ENCODE measurements around the gene PXDC1. TPM values are rescaled to one million over a fixed set of nuclear protein-coding genes. Genes with fewer than 3 reads are reported as not detected.

The PXDC1 gene
- total RNA-seq, 1 experiment from 2014 or later: 8.1 TPM

DNA sequence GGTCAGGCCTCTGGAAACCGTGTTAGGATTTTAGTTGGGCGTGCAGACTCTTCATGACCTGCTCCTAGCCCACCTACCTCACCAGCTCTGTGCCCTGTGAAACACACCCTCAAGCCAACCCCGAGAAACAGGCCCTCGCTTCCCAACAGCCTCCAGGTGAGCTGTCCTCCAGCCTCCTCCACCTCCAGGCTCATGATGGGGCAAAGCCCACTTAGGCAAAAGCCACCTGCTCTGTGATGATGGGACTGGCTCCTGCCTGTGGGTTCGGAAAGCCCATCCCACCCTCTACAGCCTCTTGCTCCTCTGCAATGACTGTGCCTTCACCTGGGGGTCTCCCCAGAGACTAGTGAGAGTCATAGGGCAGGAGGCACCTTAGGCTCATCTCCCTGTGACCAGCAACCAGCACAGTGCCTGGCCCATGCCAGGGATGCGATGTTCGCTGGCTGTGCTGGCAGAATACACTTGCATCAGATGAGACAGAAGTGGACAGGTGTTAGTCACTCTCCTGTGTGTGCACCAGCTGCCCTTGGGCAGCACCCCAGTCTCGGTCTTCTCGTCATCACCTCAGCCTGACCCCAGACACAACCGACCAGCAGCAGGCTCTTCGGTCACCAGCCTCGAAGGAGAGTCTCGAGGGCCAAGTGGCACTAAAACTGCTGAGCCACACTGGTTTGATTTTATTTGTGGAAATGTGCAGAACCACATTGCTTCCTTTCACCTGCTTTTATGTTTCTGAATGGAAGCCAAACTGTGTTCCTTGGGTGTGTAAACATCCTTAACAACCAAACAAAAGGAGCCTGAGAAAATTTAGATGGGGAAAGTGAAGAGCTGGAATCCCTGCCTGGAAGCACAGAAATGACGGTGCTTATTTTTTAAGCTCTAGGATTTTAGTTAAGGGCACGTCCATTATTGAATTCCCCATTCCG is 10.7 kb downstream of the PXDC1 start:
- H3K4me3 ChIP-seq: no peak overlapping the region
- no peaks in the 10 kb centered on the region for H3K36me3 ChIP-seq
- peak in 1 of 2 experiments; percentile 21 for DNase-seq
- peaks cover 6% of the 10 kb centered on the region; the same call in 1 of the 2 replicates for H3K4me1 ChIP-seq
- H3K27me3 ChIP-seq: no peaks in the 10 kb centered on the region
- no peaks in the 10 kb centered on the region for H3K9me3 ChIP-seq (replicated peaks)
- no peak overlapping the region for H3K27ac ChIP-seq

DNA sequence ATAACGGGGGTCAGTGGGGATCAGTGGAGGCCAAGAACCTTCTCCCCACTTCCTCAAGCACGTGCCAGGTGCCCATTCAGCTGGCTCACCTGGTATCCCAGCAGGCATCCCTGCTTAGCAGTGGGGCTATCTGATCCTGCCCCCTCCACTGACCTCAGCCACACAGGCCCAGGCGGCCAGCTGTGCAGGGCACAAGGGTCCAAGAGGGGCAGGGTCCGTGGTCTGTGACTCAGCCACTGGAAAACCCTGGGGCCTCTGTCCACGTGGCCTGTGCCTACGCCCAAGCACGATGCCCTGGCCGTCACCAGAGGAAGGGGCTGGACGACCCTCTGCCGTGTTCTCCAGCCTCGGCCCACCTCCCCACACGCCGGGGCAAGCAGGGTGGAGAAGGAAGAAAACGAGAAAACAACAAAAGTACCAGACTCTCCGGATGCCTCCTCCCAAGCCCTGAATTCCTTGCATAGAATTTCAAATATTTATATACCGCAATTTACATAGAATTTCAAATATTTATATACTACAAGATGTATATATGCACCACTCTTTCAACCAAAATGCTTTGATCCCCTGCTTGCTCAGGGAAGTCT is 12.1 kb downstream of the PXDC1 start:
- no peak overlapping the region for H3K4me3 ChIP-seq

DNA sequence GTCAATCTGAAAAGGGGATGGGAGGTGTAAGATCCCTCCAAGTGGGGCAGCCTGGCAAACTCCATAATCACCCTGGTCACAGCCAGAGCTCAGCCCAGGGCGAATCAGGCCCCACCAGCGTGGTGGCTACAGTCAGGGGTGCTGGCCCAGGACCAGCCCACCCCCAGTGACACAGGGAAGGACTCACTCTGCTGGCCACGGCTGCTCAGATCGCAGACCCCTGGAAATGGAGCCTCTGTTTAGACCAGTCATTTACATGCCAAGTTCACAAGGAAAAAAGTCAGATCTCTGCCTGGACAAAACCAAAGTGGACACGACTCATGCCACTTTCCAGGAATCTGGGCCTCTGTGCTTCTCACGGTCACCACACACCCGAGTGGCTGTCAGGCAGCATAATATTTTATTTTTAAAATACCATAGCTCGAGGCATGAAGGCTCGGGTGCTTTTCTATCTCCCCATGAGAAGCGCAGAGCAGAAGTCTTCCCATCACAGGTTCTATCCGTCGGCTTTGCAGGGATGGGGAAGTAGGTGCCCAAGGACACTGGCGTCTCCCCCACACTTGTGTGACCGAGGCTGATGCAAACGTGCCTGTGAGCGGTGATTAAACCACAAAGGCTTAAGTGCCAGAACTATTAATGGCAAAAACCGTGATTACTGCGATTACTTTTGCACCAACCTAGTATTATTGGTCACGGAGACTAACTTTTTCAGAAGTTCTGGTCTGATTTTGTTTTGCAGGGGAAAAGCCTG is 13.0 kb downstream of the PXDC1 start:
- no peak overlapping the region for H3K27ac ChIP-seq
- peaks cover 6% of the 10 kb centered on the region; the same call in 1 of the 2 replicates for H3K4me1 ChIP-seq
- H3K36me3 ChIP-seq: peaks cover 6% of the 10 kb centered on the region
- no peak overlapping the region for H3K4me3 ChIP-seq
- DNase-seq: no peak
- no peaks in the 10 kb centered on the region for H3K9me3 ChIP-seq (replicated peaks)
- no peaks in the 10 kb centered on the region for H3K27me3 ChIP-seq

More for the DNA sequence above, 12.1 kb downstream of the PXDC1 start:
- Histone ChIP-seq H3K27ac (no peak overlapping the region), H3K27me3 (no peaks in the 10 kb centered on the region), H3K9me3 (replicated peaks) (no peaks in the 10 kb centered on the region), H3K36me3 (peaks cover 6% of the 10 kb centered on the region), H3K4me1 (peaks cover 6% of the 10 kb centered on the region; the same call in 1 of the 2 replicates)
- no peak for DNase-seq

DNA sequence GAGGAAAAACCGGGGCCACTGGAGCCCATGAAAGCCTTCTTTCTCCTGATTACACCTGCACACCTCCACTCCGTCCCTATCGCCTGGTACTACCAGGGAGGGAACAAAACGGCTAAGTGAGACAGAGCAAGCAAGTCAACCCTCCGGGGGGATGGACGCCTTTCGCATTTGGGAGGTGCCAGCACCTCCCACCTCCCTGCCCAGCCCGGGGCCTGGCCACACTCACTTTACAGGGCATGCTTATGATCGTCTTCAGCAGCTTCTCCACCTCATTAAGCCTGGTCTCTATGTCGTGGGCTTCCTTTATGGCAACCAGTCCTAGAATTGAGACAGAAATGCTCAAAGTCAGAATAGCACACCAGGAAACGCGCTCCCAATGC is 13.7 kb downstream of the PXDC1 start:
- no peaks in the 10 kb centered on the region for H3K27me3 ChIP-seq
- peaks cover 6% of the 10 kb centered on the region for H3K36me3 ChIP-seq
- no peaks in the 10 kb centered on the region for H3K9me3 ChIP-seq (replicated peaks)
- no peak for DNase-seq
- H3K4me1 ChIP-seq: peaks cover 6% of the 10 kb centered on the region; the same call in 1 of the 2 replicates
- H3K27ac ChIP-seq: no peak overlapping the region
- H3K4me3 ChIP-seq: no peak overlapping the region

DNA sequence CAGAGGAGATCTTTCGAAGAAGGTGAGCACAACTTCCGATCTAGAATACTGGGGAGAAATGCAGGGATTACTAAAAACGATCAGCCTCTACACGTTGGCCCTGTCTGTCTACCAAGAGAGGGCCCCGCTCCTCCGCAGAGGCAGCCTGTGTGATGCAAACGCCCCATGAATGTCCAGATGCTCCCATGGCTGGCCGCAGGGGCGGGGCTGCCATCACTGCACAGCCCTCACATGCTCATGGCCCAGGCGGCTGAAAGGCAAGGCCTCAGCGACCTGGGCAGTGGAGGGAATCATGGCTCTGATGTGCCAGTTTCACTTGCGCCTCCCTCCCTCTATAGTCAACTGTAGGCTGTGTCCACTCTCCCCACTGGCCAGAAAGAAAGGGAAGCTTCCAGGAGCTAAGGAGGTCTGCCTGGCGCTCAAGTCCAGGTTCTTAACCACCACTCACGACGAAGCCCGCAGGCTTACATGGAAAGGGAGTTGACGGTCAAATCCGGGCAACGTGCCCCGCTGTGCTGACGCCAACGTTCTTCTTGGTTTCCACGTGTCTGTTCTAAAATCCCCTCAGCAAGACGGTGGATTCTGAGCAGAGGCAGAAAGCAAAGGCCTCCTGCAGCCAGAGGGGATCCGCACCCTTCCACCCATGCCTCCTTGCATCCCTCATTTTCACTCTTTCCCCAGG is 14.2 kb downstream of the PXDC1 start:
- Histone ChIP-seq H3K27me3 (no peaks in the 10 kb centered on the region), H3K4me3 (no peak overlapping the region), H3K27ac (no peak overlapping the region), H3K9me3 (replicated peaks) (no peaks in the 10 kb centered on the region), H3K36me3 (peaks cover 6% of the 10 kb centered on the region), H3K4me1 (peaks cover 6% of the 10 kb centered on the region; the same call in 1 of the 2 replicates)
- DNase-seq: no peak

DNA sequence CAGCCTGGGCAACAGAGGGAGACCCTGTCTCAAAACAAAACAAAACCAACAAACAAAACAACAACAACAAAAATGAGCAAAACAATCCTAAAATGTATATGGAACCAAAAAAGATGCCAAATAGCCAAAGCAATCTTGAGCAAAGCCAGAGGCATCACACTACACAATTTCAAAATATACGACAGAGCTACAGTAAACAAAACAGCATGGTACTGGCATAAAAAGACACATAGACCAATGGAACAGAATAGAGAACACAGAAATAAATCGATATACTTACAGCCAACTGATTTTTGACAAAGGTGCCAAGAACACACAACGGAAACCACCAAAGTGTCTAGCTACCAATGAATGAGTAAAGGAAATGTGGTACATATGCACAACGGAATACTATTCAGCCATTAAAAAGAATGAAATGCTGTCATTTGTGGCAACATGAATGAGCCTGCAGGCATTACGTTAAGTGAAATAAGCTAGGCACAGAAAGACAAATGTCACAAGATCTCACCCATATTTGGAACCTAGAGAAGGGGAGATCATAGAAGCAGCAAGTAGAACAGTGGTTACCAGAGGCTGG is 16.4 kb downstream of the PXDC1 start:
- Histone ChIP-seq H3K36me3 (peaks cover 6% of the 10 kb centered on the region), H3K4me1 (no peaks in the 10 kb centered on the region), H3K4me3 (no peak overlapping the region), H3K9me3 (replicated peaks) (no peaks in the 10 kb centered on the region), H3K27ac (no peak overlapping the region), H3K27me3 (no peaks in the 10 kb centered on the region)
- DNase-seq: no peak

DNA sequence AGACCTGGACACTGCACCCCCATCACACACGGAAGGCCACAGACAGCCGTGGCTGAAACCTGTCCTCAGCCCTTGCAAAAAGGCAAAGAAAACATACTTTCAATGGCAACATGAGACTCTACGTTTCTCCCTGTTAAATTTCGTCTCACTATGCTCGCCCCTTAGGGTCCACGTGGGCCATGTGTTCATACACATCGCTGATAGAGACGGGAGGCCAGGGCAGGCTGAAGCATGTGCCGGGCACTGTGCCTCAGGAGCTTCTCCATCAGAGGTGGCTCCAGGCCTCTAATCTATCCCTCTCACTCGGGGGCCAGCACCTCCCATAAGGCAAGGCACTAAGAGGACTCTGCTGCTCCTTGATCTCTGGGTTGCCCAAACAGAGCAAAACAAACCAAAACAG is 17.5 kb downstream of the PXDC1 start:
- Histone ChIP-seq H3K4me3 (no peak overlapping the region), H3K9me3 (replicated peaks) (no peaks in the 10 kb centered on the region), H3K27ac (no peak overlapping the region), H3K36me3 (peaks cover 6% of the 10 kb centered on the region), H3K27me3 (no peaks in the 10 kb centered on the region), H3K4me1 (no peaks in the 10 kb centered on the region)
- DNase-seq: no peak

DNA sequence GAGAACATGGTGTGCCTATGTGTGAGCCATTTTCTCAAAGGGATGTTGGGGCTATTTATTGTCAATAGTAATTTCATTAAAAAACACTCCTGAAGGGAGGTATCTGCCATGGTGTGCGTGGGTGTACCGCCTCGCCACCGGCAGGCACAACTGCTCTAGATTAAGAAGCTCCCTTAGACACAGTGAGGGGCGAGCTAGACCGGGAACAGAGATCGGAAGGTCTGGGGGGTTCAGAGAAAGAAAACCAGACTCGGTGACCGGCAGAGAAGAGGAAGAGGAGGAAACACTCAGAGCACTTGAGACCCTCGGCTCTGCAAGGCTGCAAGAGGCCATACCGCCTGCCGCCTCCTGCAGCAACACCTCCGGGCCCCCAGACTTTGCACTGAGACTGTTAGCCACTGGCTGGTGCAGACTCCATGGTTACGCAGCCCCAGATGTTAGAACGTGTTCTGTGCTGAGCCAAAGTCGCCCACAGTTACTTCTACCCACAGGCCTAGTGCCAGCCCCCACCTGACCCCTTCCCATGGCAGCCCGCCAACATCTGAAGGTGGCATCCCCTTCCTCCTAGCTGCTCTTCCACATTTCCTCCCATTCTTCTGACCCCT is 18.1 kb downstream of the PXDC1 start:
- no peaks in the 10 kb centered on the region for H3K27me3 ChIP-seq
- H3K27ac ChIP-seq: no peak overlapping the region
- no peak overlapping the region for H3K4me3 ChIP-seq
- H3K36me3 ChIP-seq: peaks cover 6% of the 10 kb centered on the region
- H3K9me3 ChIP-seq (replicated peaks): no peaks in the 10 kb centered on the region
- no peaks in the 10 kb centered on the region for H3K4me1 ChIP-seq
- DNase-seq: no peak

DNA sequence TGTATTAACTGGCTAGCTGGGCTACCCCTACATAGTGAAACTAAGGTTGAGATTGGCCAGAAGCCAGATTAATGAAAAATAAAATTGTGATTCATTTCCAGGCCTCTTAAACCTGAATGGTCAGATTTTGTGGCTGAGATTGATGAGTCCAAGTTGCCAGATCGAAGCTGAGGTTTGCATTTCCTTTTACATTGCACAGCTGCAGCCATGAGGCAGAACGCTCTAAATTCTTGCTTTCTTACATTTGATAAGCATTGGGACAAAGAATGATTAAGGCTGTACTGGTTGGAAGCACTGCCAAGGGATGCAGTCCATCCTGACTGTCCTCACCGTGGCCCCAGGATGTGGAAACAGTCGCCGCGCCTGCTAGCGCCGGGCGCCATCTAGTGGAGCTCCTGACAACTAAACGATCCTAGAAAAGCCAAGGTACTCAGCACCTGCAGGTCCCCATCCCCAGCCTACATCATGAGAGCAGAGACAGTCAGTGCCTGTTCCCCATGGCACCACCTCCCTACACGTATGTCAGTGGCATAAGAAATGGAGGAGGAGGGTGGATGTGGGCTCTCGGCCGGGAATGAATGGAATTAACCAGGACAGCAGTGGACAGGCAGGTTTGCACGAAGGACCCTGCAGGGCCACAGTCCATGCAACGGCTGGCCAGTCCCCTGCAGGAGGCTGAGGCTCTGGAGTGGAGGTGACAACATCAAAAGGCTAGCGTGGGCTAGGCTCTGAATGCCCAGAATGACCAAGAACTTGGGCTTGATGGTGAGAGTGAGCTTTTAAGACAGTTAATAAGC is 19.0 kb downstream of the PXDC1 start:
- H3K4me3 ChIP-seq: no peak overlapping the region
- no peaks in the 10 kb centered on the region for H3K9me3 ChIP-seq (replicated peaks)
- no peak overlapping the region for H3K27ac ChIP-seq
- peaks cover 6% of the 10 kb centered on the region for H3K36me3 ChIP-seq
- H3K27me3 ChIP-seq: no peaks in the 10 kb centered on the region
- peak; percentile 36 to 74 for DNase-seq
- no peaks in the 10 kb centered on the region for H3K4me1 ChIP-seq

DNA sequence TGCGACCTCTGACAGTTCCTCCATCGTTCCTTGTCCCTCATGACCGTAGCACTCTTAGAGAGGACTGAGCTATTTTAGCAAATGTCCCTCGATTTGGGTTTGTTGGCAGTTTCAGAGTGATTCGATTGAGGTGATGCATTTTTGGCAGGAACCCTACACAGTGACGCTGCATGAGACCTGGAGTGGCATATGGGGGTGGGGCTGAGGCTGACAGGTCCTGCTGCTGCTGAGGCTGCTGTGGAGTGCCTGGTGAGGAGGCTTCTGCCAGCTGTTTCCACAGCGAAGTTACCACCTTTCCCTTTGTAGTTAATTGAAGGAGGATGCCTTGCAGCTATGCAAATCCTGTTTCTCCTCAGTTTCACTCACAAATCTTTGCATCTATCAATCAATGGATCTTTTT is 19.8 kb downstream of the PXDC1 start:
- H3K4me1 ChIP-seq: no peaks in the 10 kb centered on the region
- H3K9me3 ChIP-seq (replicated peaks): no peaks in the 10 kb centered on the region
- peaks cover 8% of the 10 kb centered on the region for H3K36me3 ChIP-seq
- no peak for DNase-seq
- H3K27me3 ChIP-seq: no peaks in the 10 kb centered on the region
- no peak overlapping the region for H3K27ac ChIP-seq
- no peak overlapping the region for H3K4me3 ChIP-seq

DNA sequence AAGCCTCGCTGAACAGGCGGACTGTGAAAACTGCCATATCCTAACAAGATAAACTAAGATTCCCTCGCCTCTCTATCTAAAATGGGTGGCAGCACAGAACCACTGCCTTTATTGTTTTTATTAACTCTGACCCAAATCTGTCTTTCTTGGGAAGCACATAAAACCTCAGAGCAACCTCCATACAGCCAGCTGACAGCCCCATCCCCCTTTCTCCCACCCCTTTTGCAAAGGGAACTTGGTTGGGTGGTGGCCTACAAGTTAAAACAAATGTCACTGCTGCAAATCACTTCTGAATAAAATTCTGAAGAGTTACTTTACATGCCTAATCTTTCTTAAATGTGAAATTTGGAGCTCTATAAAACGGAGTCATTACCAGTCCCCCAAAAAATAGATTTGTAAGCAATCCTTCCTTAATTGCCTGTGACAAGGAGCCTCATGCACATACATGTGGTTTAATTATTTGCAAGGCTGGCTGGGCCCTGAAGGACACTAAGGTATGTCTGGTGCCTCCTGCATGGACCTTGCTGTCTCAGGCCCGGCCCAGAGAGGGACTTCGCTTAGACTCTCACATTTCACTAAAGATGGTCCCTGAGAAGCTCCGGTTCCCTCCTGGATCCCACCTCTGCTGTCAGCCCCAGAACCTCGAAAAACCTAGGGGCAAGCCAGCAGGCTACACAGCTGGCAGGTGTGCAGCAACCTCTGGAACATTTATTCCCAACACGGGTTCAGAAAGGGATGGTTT is 21.7 kb downstream of the PXDC1 start:
- no peak for DNase-seq
- Histone ChIP-seq H3K4me3 (no peak overlapping the region), H3K27me3 (no peaks in the 10 kb centered on the region), H3K36me3 (peaks cover 2% of the 10 kb centered on the region; the same call in 1 of the 2 replicates), H3K9me3 (replicated peaks) (no peaks in the 10 kb centered on the region), H3K27ac (no peak overlapping the region), H3K4me1 (peaks cover 3% of the 10 kb centered on the region; the same call in 1 of the 2 replicates)

DNA sequence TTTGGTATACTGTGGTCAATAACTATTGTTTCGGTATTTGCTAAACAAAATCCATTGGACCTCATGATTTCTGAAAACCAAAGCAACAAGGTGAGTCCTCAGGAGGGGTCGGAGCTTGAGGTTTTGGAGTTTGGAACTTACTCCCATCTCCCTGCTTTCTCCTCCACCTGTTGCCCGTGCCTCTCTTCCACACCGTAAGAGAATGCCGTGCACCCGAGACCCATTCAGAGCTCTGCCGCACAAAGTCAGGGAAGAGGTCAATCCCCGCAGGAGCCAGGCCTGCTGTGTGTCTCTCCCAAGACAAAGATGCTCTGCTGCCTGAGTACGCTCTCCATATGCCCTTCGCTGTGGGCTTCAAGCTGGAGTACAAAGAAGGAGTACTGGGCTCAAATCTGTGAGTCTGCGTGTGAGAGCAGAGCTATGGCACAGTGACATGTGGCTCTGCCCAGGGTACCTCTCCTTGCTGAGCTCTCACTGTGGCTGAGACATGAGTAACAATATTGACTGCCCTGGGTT is 23.9 kb downstream of the PXDC1 start:
- Histone ChIP-seq H3K4me3 (no peak overlapping the region), H3K36me3 (0 out of 2 replicates have a peak, but pooled peaks cover 2% of the 10 kb centered on the region), H3K4me1 (peaks cover 3% of the 10 kb centered on the region; the same call in 1 of the 2 replicates), H3K27ac (no peak overlapping the region), H3K27me3 (no peaks in the 10 kb centered on the region), H3K9me3 (replicated peaks) (no peaks in the 10 kb centered on the region)
- DNase-seq: no peak

All from SJCRH30 (cell line).